ENCODE data around the gene SMYD3. TPM values are rescaled to one million over a fixed set of nuclear protein-coding genes. Genes with fewer than 3 reads are reported as not detected.
"Not testable (repeated sequence)": the region's sequence is repeated elsewhere in the genome, so short reads cannot be mapped to it uniquely, and the experiment has no call there.

SMYD3 gene
- polyA plus RNA-seq, 1 donor, result 25.2 TPM

- no peak for DNase-seq
These were observed 398.7 kb downstream of the SMYD3 start for GRCh38 chr1:246108278-246108925.

- DNase-seq, result no peak
These were observed 399.4 kb downstream of the SMYD3 start for GRCh38 chr1:246107516-246108277.

GRCh38 chr1:246106342-246106763 lies 400.7 kb downstream of the SMYD3 start:
- no peak for DNase-seq

- DNase-seq, result no peak
These were observed 402.2 kb downstream of the SMYD3 start for GRCh38 chr1:246104927-246105326.

- DNase-seq, result no peak
These were observed 407.5 kb downstream of the SMYD3 start for GRCh38 chr1:246099570-246099969.

- no peak for DNase-seq
These were observed 410.7 kb downstream of the SMYD3 start for GRCh38 chr1:246096356-246096755.

GRCh38 chr1:246095443-246095842 lies 411.6 kb downstream of the SMYD3 start:
- peak; percentile 57 for DNase-seq

GRCh38 chr1:246093230-246093629 lies 413.8 kb downstream of the SMYD3 start:
- DNase-seq, result no peak

GRCh38 chr1:246092136-246092535 lies 414.9 kb downstream of the SMYD3 start:
- no peak for DNase-seq

- DNase-seq, result no peak
These were observed 415.6 kb downstream of the SMYD3 start for GRCh38 chr1:246091477-246091876.

GRCh38 chr1:246086191-246086590 lies 420.9 kb downstream of the SMYD3 start:
- DNase-seq, result no peak

GRCh38 chr1:246083416-246083815 lies 423.7 kb downstream of the SMYD3 start:
- no peak for DNase-seq

- no peak for DNase-seq
These were observed 425.0 kb downstream of the SMYD3 start for GRCh38 chr1:246081856-246082668.

- DNase-seq, result no peak
These were observed 425.9 kb downstream of the SMYD3 start for GRCh38 chr1:246081138-246081702.

- DNase-seq, result no peak
These were observed 427.0 kb downstream of the SMYD3 start for GRCh38 chr1:246080031-246080430.

GRCh38 chr1:246078888-246079252 lies 428.2 kb downstream of the SMYD3 start:
- DNase-seq, result no peak

GRCh38 chr1:246078126-246078887 lies 428.8 kb downstream of the SMYD3 start:
- DNase-seq, result no peak

- DNase-seq, result no peak
These were observed 429.6 kb downstream of the SMYD3 start for GRCh38 chr1:246077476-246077875.

GRCh38 chr1:246074421-246074820 lies 432.7 kb downstream of the SMYD3 start:
- no peak for DNase-seq

GRCh38 chr1:246072456-246072955 lies 434.6 kb downstream of the SMYD3 start:
- DNase-seq, result no peak

GRCh38 chr1:246071981-246072380 lies 435.1 kb downstream of the SMYD3 start:
- DNase-seq, result not testable (repeated sequence)

- DNase-seq, result not testable (repeated sequence)
These were observed 435.5 kb downstream of the SMYD3 start for GRCh38 chr1:246071561-246071960.
